GM12892 (cell line): Measurements from ENCODE around the gene SLC23A3.

ENCODE experiments used
- DNase-seq: peaks from one replicate; pipeline ENCODE4 v3.0.0; 2011; ENCODE audit not compliant: insufficient read length
- FAIRE-seq: peaks from 2 replicates; lab custom pipeline; 2011; peaks lifted over from hg19 to GRCh38; lab: Jason Lieb, UNC
- POLR2A ChIP-seq: IDR thresholded peaks from 2 replicates; pipeline ENCODE4 v1.6.1; 2011; ENCODE audit warnings: low read depth, low read length, control low read depth
- POLR2AphosphoS5 ChIP-seq: IDR thresholded peaks from 2 replicates; pipeline ENCODE4 v1.6.1; 2011; ENCODE audit warnings: low read depth, low read length, control low read depth
- TAF1 ChIP-seq: IDR thresholded peaks from 2 replicates; pipeline ENCODE4 v1.6.1; 2011; ENCODE audit warnings: low read depth, mild to moderate bottlenecking, control low read depth, low read length, borderline replicate concordance

SLC23A3 gene

DNA sequence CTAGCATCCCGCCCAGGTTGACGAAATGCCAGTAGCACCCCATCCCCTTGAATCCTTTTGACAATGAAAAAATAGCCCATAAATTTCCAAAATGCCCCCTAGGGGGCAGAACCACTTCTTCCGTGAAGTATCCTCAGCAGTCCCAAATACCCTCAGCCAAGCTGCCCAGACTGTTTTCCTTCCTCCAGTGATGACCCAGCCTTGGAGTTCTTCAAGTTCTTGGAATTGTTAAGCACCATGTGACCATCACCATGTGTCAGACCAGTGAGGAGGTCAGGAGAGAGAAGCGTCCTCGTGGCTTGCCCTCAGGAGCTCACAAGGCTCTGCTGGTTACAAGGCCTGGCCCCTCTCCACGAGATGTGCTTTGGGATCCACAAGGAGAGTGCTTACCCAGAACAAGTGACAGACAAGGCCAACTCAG, 1.4 kb upstream of the SLC23A3 start:
- TF ChIP-seq POLR2A (no peak), POLR2AphosphoS5 (no peak; the same call in 1 of the 2 replicates), TAF1 (no peak)
- DNase-seq (no peak), FAIRE-seq (peak; percentile 88)

GRCh38 chr2:219168932-219169331, 897 bp downstream of the SLC23A3 start:
- TF ChIP-seq TAF1 (no peak), POLR2A (no peak), POLR2AphosphoS5 (no peak)
- DNase-seq (no peak), FAIRE-seq (no peak)

- TF ChIP-seq POLR2AphosphoS5 (no peak), POLR2A (no peak), TAF1 (no peak)
- no peak for DNase-seq
- FAIRE-seq, result no peak
Measured at GRCh38 chr2:219168526-219168925, 1.3 kb downstream of the SLC23A3 start.

DNA sequence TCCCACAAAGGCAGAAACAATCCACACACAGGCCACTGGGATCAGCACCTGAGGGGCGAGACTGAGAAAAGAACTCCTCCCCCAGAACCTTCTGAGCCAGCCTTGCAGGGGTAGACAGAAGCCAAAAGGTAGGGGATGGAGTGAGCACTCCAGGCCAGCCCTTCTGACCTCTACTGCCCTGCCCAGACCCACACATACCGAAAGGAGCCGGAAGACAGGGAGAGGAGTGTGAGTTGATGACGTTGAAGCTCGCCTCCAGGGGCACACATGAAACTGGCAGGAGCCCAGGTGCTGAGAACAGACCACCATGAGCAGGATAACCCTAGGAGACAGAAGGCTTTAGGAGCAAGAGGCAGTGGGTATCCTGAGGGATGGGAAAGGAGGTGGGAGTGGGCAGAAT, 1.8 kb downstream of the SLC23A3 start:
- TF ChIP-seq POLR2A (no peak), TAF1 (no peak), POLR2AphosphoS5 (no peak)
- FAIRE-seq (no peak), DNase-seq (no peak)

DNA sequence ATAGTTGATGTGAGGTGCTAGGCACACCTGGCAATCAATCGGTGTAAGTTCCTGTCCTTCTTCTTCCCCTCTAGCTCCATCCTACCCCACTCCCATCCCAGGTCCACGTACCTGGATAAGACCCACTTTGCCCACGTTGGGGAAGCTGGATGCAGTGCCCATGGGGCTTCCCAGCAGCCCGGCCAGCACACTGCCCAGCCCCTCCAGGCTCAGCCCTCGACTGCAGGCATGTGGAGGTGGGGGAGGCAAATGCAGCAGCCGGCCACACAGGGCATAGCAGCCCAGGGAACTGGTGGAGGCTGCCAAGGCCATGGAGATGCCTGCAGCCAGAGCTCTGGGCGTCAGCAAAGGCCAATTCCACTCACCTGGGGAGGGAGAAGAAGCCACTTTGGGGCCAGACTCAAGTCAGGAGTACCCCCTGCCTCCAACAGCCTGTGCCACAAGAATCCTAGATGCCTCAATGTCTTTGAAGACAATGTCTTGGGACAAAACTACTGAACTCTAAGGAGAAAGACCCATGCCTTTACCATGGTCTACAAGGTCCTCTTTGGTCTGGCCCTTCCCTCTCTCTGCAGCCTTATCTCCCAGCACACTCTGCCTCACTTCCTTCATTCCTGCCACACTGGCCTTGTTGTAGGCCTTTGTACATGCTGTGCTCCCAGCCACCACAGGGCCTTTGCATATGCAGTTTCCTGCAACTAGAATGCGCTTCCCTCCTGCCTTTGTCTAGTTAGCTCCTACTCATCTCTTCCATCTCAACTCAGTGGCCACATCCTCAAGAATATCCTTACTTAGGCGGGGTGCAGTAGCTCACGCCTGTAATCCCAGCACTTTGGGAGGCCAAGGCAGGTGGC, 4.5 kb downstream of the SLC23A3 start:
- FAIRE-seq (no peak), DNase-seq (no peak)
- TF ChIP-seq TAF1 (no peak), POLR2AphosphoS5 (no peak), POLR2A (no peak)

DNA sequence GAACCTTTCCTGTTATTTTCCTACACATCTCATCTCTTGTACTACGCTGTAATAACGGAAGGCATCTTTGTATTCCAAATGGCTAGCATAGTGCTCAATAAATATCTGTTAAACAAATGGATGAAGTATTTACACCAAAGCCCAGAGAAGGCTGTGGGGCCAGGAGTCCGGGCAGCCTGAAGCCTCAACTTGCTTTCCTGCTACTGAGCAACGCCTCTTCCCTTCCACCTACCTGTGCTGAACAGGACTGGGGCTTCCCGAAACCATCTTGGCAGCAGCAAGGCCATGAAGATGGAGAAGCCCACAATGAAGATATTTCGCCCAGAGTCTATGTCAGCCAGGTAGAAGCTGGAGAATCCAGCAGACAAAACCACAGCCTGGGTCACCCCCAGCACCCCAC, 6.7 kb downstream of the SLC23A3 start:
- TF ChIP-seq POLR2A (no peak), POLR2AphosphoS5 (no peak), TAF1 (no peak)
- DNase-seq (no peak), FAIRE-seq (no peak)

GRCh38 chr2:219161097-219161496, 8.7 kb downstream of the SLC23A3 start:
- DNase-seq (no peak), FAIRE-seq (no peak)
- no peak for TF ChIP-seq TAF1
- no peak for TF ChIP-seq POLR2AphosphoS5
- no peak for TF ChIP-seq POLR2A

DNA sequence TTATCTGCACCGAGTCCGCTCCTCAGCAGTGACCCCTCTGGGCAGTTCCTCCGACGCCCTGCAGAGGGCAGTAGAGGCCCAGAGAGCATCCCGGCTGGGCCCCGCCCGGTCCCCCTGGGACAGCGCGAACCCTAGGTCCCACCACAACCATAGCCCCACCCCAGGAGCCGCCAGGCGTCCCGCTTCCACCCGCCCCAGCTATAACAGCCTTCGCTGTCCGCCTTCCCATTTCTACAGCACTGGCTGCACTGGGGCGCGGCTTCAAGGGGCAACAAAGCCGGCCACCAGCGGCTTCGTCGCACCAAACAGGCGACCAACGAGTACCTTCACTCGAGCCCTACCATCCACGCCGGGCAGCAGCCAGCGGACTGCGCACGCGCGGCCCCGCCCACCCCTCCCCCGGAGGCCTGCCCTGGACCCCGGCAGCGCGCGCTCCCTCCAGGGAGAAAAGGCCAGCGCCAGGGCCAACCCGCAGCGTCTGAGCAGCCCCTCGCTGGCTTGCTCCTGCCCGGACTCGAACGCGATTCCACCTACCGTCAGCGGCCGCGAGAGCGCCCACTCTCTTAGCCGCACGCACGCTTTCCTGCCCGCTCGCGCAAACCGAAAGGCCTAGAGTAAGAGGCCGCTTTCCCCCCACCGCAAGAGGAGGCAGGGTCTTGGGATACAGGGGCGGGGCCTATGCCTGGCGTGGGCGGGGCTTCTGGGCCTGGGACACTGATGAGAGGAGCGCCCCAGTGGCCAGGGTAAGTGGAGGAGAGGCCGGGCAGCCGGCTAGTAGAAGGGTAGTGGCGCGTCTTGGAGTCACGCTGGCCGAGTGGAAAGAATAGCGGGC, 9.4 kb downstream of the SLC23A3 start, which contains the start of gene NHEJ1:
Gene NHEJ1 (minus strand): TSS at position 630 of the 832 bp plus-strand sequence. CDS start 2,453 bp downstream, outside the sequence.
- TF ChIP-seq POLR2A (peak; percentile 78), TAF1 (no peak), POLR2AphosphoS5 (peak; percentile 81)
- peak; percentile 95 for DNase-seq
- peak; percentile 91 for FAIRE-seq

- no peak for FAIRE-seq
- TF ChIP-seq POLR2A (no peak), POLR2AphosphoS5 (no peak), TAF1 (no peak)
Measured at GRCh38 chr2:219159771-219160185, 10.1 kb downstream of the SLC23A3 start.

DNA sequence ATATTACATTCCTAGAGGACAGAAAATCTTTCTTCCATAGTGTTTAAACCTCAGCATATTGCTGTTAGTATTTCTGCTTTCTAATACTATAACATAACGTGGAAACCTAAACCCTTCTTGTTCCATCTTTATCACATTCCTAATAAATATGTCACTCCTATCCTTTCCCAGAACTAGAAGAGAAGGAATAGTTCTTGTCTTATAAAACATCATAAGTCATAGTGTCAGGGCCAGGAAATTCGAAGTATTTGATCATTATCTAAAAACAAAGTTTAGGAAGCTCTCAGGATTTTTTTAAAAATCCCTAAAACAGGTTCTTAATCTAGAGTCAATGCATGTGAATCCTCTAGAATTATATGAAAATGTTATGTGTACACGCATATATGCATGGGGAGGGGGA, 11.2 kb downstream of the SLC23A3 start:
- DNase-seq (no peak), FAIRE-seq (no peak)

More at GRCh38 chr2:219159771-219160185, 10.1 kb downstream of the SLC23A3 start:
- DNase-seq, result no peak

DNA sequence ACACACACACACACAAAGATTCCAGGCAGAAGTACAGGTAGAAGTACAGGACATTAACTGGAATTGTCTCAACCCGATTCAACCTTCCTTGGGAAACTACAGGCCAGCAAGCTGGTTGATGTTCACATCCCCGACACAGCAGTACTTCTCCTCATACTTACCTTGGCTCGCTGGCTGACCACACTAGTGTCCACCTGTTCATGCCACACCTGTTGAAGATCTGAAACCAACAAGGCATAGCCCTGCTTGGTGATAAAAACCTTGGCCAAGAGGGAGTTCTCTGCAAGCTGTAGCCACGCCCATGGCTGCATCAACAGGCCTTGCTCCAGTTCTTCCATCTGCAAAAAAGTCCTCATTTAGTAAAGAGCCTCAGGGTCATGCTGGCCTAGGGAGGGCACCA, 11.8 kb downstream of the SLC23A3 start:
- no peak for FAIRE-seq
- no peak for DNase-seq
- no peak for TF ChIP-seq POLR2A
- no peak for TF ChIP-seq TAF1
- no peak for TF ChIP-seq POLR2AphosphoS5

More for the DNA sequence above, 11.2 kb downstream of the SLC23A3 start:
- no peak for TF ChIP-seq POLR2AphosphoS5
- TF ChIP-seq POLR2A, result no peak

DNA sequence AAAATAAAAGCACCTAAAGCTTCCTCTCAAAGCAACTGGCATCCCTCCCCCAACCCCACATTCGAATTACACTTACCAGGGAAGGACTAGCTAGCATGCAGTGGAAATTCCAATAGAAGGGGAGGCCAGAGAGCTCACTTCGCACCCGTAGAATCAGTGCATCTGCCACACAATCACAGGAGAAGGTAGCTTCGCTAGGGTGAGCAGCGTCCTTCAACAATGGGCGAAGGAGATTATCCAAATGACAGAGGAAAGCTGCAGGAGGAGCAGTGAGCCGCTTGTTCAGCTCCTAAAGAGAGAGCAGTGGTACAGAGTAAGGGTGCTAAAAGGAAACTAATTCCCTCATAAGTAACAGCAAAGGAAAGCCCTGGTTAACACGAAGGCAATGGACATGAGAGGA, 12.4 kb downstream of the SLC23A3 start:
- no peak for TF ChIP-seq POLR2AphosphoS5
- no peak for DNase-seq
- FAIRE-seq, result no peak
